Hepatocyte (in vitro differentiated cells): ENCODE measurements around the gene ZNF423.

Experiments used
- CTCF ChIP-seq: fragments of 200-600 bp; sonication (generic); IDR thresholded peaks from 2 replicates; pipeline ENCODE4 v1.5.1; 2016; ENCODE audit warnings: antibody characterized with exemption, mild to moderate bottlenecking; ENCODE audit not compliant: poor library complexity
- EZH2phosphoT487 ChIP-seq: fragments of 200-600 bp; sonication (generic); IDR thresholded peaks from one replicate; pipeline ENCODE4 v1.6.1; 2018; ENCODE audit warnings: antibody characterized with exemption, mild to moderate bottlenecking, low read depth, moderate library complexity; ENCODE audit not compliant: unreplicated experiment, severe bottlenecking

- no peak for TF ChIP-seq CTCF
- TF ChIP-seq EZH2phosphoT487, result no peak
These were observed 388.2 kb downstream of the ZNF423 start for GRCh38 chr16:49467540-49468372.
